GM18861 (cell line): ENCODE data around the gene ACTL10.
"Not testable (repeated sequence)": the region's sequence is repeated elsewhere in the genome, so short reads cannot be mapped to it uniquely, and the experiment has no call there.

Experiments
- ATAC-seq: cut with Tn5 transposase; IDR thresholded peaks from one replicate; pipeline ENCODE4 v1.9.1; 2021; ENCODE audit not compliant: unreplicated experiment

ACTL10 gene

GRCh38 chr20:33666293-33667244 is at the start of gene ACTL10:
Gene ACTL10 (plus strand): TSS chr20:33666943. CDS start chr20:33667498, 555 bp downstream.
- ATAC-seq = peak; percentile 63

- no peak for ATAC-seq
These were observed 44.9 kb upstream of the ACTL10 start for GRCh38 chr20:33621717-33622400.

DNA sequence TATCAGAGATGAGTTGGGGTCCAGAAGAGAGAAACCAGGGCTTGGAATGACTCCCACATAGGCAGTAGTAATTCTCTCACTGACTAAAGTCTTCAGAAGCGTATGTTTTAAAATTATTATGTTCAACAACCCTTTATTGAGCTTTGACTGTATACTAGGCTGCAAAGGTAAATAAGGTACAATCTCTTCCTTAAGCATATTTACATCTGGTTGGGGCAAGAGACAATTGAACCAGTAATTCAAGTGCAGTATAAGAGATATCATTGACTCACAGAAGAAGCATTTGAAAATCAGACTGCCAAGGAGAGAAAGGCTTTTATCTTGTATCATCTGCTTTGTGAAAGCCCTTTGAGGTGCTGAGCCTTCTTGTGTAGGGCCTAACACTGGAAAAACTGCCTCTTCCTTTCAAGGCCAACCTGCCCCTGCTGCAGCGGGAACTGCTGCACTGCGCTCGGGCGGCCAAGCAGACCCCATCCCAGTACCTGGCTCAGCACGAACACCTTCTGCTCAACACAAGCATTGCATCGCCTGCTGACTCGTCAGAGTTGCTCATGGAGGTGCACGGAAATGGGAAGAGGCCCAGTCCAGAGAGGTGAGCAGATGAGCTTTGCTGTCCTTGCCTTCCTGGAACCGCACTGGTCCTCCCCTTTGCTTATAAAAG is 43.9 kb upstream of the ACTL10 start:
- no peak for ATAC-seq

DNA sequence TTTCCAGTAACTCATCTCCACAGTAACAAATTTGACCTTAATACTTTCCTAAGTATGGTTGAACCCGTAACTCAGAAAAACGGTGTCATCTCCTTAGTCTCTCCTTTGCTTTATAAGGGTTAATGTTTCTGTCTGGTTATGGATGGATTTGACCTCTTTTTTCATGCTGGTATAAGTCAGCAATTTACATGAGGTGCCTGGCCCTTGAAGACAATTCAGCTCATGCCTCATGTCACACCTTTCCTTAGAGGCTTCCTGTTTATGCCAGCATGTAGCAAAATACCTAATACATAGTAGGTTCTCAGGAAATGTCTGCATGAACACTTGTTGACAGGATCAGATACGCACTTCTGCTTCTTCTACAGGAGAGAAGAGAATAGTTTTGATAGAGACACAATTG is 42.3 kb upstream of the ACTL10 start:
- ATAC-seq = no peak

DNA sequence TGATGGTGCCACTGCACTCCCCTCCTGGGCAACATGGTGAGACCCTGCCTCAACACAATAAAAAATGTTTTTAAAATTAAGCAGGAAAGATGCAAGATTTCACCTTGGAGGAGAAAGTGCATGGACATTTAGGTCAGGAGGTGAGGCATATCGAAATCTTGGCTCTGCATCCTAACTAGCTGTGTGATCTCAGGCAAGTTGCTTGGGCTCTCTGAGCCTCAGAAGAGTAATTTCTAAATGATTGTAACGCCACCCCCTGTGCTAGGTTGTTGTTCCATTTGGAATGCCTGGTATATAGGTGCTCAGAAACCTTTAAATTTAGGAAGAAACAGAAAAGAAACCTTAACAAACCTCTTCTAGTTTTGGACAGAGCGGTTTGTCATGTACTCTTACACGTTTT is 40.6 kb upstream of the ACTL10 start:
- ATAC-seq = no peak

DNA sequence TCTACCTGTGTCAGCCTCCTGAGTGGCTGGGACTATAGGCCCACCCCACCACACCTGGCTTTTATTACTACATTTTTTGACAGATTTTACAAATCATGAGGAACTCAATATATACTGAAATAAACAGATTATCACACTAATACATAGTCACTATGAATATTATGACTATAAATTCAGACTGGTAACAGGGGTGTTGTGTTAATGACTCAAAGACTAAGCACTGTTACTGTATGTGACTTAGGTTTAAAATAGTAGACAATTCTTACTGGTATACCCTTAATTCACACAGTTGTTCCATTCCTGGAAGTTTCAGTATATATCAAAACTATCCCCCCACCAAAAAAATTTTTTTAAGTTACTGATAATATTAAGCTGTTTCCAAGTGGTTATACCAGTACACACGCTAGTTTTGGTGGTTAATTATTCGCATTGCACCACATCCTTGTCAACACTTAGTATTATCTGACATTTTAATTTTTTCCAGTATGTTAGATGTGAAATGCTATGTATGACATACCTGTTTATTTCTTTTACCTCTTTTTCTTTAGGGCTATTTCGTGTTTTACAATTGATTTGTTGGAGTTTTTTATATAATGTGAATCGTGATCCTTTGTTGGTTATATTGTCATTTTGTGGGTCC is 39.0 kb upstream of the ACTL10 start:
- ATAC-seq = no peak

- no peak for ATAC-seq
These were observed 37.2 kb upstream of the ACTL10 start for GRCh38 chr20:33629533-33629932.

GRCh38 chr20:33629979-33630378 is 36.8 kb upstream of the ACTL10 start:
- no peak for ATAC-seq

DNA sequence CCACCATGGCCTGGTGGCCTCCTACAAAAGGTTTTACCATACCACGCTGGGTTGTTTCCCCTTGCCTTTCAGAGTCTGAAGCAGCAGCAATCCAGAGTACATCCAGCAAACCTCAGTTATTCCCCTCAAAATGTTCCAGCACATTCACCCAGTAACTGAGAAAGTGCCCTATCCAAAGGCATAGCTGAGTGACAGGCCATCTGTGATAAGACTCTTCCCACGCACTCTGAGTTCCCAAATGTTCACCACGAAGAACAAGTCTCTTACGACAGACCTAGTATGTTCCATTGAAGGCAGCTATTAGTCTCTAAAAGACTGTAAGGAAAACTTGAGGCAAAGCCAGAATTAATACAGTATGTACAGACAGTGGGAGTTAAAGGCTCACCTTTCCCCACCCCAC is 36.2 kb upstream of the ACTL10 start:
- ATAC-seq = no peak

DNA sequence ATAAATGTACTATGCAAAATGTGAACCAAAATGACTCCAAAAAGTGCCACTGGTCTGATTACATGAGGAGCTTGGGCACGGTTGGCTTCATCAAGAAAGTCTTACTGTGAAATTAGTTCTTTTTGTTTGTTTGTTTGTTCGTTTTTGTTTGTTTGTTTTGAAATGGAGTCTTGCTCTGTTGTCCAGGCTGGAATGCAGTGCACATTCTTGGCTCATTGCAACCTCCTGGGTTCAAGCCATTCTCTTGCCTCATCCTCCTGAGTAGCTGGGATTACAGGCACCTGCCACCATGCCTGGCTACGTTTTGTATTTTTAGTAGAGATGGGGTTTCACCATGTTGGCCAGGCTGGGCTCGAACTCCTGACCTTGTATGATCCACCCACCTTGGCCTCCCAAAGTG is 34.8 kb upstream of the ACTL10 start:
- not testable (repeated sequence) for ATAC-seq

DNA sequence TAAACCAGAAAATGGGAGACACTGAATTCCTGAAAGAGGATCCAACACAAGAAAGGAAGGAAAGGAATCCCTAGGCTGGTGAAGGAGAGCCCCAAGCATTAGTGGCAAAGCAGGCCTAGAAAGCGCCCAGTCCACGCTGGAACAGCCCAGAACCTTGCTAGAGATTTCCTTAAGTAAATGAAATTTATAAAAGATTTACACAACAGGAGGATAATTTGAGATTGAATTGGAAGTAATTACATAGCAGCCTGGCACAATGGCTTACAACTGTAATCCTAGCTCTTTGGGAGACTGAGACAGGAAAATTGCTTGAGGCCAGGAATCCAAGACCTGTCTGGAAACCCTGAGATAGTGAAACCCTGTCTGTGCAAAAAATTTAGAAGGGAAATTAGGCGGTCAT is 31.4 kb upstream of the ACTL10 start:
- no peak for ATAC-seq

DNA sequence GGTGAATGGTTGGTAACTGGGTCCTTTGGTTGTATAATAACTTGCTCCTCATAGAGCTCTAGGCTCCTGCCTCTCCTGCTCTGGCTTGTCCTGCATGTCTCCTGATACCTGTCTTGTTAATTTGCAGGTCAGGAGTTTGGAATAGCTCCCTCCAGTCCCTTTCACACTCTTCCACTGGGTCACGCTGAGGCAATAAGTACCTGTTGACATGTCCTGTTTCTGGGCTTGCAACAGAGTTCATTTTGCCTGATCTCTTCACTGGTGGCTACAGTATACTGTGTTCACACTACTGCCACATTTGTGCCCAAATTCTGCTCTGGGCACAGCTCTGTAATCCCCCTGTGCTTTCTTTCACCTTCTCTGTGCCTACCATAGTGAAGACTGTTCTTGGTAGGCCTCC is 30.0 kb upstream of the ACTL10 start:
- ATAC-seq = no peak

DNA sequence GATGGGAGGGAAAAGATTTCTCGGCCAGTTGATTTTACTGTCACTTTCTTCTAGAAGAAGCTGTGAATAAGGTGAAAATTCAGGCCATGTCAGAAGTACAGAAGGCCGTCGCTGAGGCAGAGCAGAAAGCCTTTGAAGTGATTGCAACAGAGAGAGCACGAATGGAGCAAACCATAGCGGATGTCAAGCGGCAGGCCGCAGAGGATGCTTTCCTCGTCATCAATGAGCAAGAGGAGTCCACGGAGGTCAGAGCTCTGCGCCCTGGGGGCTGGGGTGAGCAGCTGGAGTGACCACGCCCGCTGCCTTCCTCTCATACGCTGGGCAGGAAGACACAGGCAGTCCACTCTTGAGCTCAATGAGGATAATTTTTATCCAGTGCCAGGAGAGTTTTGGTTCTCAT is 26.5 kb upstream of the ACTL10 start:
- ATAC-seq = no peak

DNA sequence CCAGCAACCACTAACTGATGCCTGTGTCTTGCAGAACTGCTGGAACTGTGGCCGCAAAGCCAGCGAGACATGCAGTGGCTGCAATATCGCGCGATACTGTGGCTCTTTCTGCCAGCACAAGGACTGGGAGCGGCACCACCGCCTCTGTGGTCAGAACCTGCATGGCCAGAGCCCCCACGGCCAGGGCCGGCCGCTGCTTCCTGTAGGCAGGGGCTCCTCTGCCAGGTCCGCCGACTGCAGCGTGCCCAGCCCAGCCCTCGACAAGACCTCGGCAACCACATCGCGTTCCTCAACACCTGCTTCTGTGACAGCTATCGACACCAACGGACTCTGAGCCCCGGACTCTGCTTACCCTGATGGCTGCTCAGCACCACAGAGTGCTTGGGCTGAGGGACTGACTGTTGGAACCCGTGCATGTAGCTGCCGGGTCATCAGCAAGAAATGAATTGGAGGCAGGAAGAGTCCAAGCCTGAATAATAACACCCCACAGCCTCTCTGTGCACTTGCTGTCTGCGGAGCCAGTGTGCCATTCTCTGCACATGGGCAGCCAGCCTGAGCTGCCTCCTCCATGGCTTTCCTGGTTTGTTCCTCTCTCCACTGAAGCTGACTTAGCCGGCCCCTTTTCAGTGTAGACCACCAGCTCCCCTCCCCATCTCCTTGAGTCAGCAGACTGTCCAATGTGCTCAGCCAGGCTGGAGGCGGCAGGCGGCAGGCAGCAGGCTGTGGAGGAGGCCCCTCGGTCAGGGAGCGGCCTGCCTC is 22.3 kb upstream of the ACTL10 start:
- no peak for ATAC-seq

DNA sequence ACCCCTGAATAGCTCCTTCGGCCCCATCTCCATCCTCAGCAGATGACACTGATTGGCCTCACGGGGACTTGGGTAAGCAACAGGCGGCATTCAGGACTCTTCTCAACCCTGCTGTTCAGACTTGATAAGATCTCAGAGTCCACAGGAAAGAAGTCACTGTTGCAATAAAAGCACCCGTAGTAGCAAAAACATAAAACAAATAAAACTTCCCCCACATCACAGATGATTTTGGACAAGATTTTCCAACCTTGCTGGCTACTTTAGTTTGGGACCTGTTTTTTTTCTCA is 21.7 kb upstream of the ACTL10 start:
- ATAC-seq = no peak

- no peak for ATAC-seq
These were observed 21.3 kb upstream of the ACTL10 start for GRCh38 chr20:33645396-33645795.

DNA sequence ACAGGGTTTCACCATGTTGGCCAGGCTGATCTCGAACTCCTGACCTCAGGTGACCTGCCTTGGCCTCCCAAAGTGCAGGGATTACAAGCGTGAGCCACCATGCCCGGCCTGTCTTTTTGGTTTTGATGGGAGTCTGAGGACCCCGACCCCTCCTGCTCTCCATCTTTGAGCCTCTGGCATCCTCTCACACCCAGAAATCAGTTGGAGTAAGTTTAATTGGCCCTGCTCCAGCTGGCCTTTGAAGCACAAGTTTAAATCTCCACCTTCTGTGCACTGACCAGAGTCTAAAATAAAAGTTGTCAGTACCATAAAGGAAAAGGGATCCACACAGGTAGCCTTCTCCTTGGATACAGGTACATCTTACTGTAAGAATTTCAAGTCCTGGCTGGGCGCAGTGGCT is 20.6 kb upstream of the ACTL10 start:
- ATAC-seq = no peak

GRCh38 chr20:33646959-33647602 is 19.7 kb upstream of the ACTL10 start:
- ATAC-seq = not testable (repeated sequence)

DNA sequence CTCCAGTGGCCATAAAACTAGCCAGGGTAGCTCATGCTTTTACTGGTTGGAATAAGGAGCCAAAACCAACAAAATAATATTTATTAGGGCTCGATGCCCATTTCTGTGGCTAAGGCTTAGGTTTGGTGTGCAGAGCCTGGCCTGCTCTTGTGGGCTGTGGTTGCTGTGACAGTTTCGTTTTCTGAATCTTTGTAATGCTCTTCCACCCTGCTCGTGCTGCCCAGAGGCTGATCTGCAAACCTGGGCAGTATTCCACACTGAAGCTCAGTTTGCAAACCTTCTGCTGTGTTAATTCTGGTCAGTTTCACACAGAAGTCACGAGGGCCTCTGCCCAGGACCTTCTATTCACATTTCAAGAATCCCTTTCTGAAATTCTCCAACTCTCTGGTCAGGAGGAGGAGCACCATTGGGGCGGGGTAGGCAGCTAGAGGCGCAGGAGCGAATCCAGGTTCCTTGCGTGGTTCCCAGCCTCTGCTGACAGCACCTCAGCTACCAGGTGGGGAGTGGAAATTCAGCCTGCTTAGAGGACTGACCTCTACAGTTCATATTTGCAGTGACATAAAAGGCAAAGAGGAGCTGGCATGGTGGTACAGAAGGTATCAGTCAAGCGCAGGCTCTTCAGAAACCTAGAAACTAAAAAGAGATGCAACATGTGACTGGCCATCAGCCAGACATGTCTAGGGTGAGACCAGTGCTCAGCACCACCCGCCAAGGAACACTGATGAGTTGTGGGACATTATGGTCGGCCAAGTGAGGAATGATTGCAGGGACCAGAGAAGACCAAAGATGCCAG is 18.9 kb upstream of the ACTL10 start:
- ATAC-seq = peak; percentile 42
